HCT116 (cell line): Measurements from ENCODE around the gene EARS2. TPM values are rescaled to one million over a fixed set of nuclear protein-coding genes. Genes with fewer than 3 reads are reported as not detected.

ENCODE experiments used
- ATAC-seq: fragments of 200-7000 bp; cut with Tn5 transposase; 2 replicates; pipeline ENCODE4 v1.9.1; 2020; ENCODE audit warnings: mild to moderate bottlenecking, moderate library complexity
- BruUV-seq: library from RNA; stranded (reverse); fragments of 400-500 nt; replicated peaks from 2 replicates; lab custom pipeline; 2021; lab: Mats Ljungman, UMichigan
- CTCF ChIA-PET: fragments of 300-600 bp; sonication (Branson Sonifier 250); formaldehyde crosslinking; loops from one replicate; lab custom pipeline; 2021; ENCODE audit warnings: antibody characterized with exemption; lab: Charles Lee
- POLR2A ChIA-PET: fragments of 300-600, 350-600 bp; sonication (Branson Sonifier 250); formaldehyde crosslinking; loops from one replicate; lab custom pipeline; 2021; ENCODE audit warnings: antibody characterized with exemption; lab: Charles Lee
- RAD21 ChIA-PET, 2 experiments: fragments of 300-600 bp; sonication (Branson Sonifier 250); formaldehyde crosslinking; loops; one replicate each; lab custom pipeline; 2023; ENCODE audit warnings: low total read pairs in 2 of 2; ENCODE audit not compliant: uncharacterized antibody in 2 of 2, unreplicated experiment in 2 of 2, low non-redundant PET in 1 of 2; lab: Charles Lee
- DNase-seq: peaks from one replicate; pipeline ENCODE4 v3.0.0-alpha.2; 2010; ENCODE audit warnings: low read depth, low spot score
- H2AFZ ChIP-seq: fragments of 200-600 bp; shearing (Covaris generic), sonication (generic); 2 replicates; pipeline ENCODE4 v1.6.1; 2017; ENCODE audit warnings: low read depth, mixed run types, mixed read lengths, antibody characterized with exemption, low read length; ENCODE audit not compliant: poor library complexity, severe bottlenecking
- H3K27ac ChIP-seq: 2 replicates; pipeline ENCODE4 v1.5.1; 2012; ENCODE audit warnings: low read depth, low read length
- H3K27me3 ChIP-seq: fragments of 200-600 bp; sonication (generic); 2 replicates; pipeline ENCODE4 v1.6.1; 2016; ENCODE audit warnings: mixed run types, low read length, mixed read lengths; ENCODE audit not compliant: insufficient read depth
- H3K36me3 ChIP-seq, 2 experiments: fragments of 200-500 bp in 1 of 2; fragments of 200-600 bp in 1 of 2; sonication (Bioruptor generic) in 1 of 2; sonication (generic) in 1 of 2; 2 replicates each; pipeline versions ENCODE4 v1.5.1 to v1.6.1; 2014 to 2016; ENCODE audit warnings: low read length in 2 of 2, inconsistent platforms in 1 of 2, mixed read lengths in 1 of 2, mixed run types in 1 of 2; ENCODE audit not compliant: insufficient read depth in 2 of 2, control insufficient read depth in 1 of 2
- H3K4me1 ChIP-seq, 2 experiments: fragments of 200-600 bp in 1 of 2; sonication (generic) in 1 of 2; 2 replicates each; pipeline versions ENCODE4 v1.5.1 to v1.6.1; 2012 to 2017; ENCODE audit warnings: low read length in 2 of 2, inconsistent platforms in 1 of 2, mild to moderate bottlenecking in 1 of 2, mixed read lengths in 1 of 2, mixed run types in 1 of 2, moderate library complexity in 1 of 2; ENCODE audit not compliant: insufficient read depth in 2 of 2, control insufficient read depth in 1 of 2
- H3K4me2 ChIP-seq: fragments of 200-600 bp; sonication (generic); 2 replicates; pipeline ENCODE4 v1.6.1; 2017; ENCODE audit warnings: mixed run types, low read length, mixed read lengths
- H3K4me3 ChIP-seq, 2 experiments: fragments of 200-600 bp in 1 of 2; sonication (generic) in 1 of 2; replicated peaks in 1 of 2; 2 replicates each; pipeline ENCODE4 v1.5.1; 2011 to 2016; ENCODE audit warnings: low read length in 2 of 2, control low read depth in 1 of 2, low read depth in 1 of 2, mild to moderate bottlenecking in 1 of 2, mixed read lengths in 1 of 2, mixed run types in 1 of 2
- H3K79me2 ChIP-seq: fragments of 200-600 bp; sonication (generic); 2 replicates; pipeline ENCODE4 v1.6.1; 2017; ENCODE audit warnings: mild to moderate bottlenecking, mixed run types, low read length, moderate library complexity, mixed read lengths; ENCODE audit not compliant: insufficient read depth
- H3K9ac ChIP-seq: fragments of 200-600 bp; sonication (generic); 2 replicates; pipeline ENCODE4 v1.6.1; 2016; ENCODE audit warnings: low read length, mixed read lengths
- H3K9me2 ChIP-seq: fragments of 200-600 bp; sonication (generic), shearing (Covaris generic); 2 replicates; pipeline ENCODE4 v1.6.1; 2017; ENCODE audit warnings: mixed run types, mild to moderate bottlenecking, moderate library complexity; ENCODE audit not compliant: insufficient read depth
- H3K9me3 ChIP-seq, 2 experiments: fragments of 200-500 bp in 1 of 2; fragments of 200-600 bp in 1 of 2; sonication (Bioruptor generic) in 1 of 2; sonication (generic) in 1 of 2; 2 replicates each; pipeline ENCODE4 v1.6.1; 2014 to 2017; ENCODE audit warnings: low read length in 2 of 2, mixed read lengths in 2 of 2, inconsistent platforms in 1 of 2, low read depth in 1 of 2, mild to moderate bottlenecking in 1 of 2, mixed run types in 1 of 2, moderate library complexity in 1 of 2; ENCODE audit not compliant: control insufficient read depth in 1 of 2, insufficient read depth in 1 of 2
- H4K20me1 ChIP-seq: fragments of 200-600 bp; sonication (generic), shearing (Covaris generic); 2 replicates; pipeline ENCODE4 v1.6.1; 2017; ENCODE audit warnings: mixed run types, mild to moderate bottlenecking, moderate library complexity; ENCODE audit not compliant: insufficient read depth
- CBX3 ChIP-seq: IDR thresholded peaks from 2 replicates; pipeline ENCODE4 v1.6.1; 2012; ENCODE audit warnings: low read depth
- CEBPB ChIP-seq: IDR thresholded peaks from 2 replicates; pipeline ENCODE4 v1.6.1; 2012; ENCODE audit warnings: low read depth
- EGR1 ChIP-seq: IDR thresholded peaks from 2 replicates; pipeline ENCODE4 v1.6.1; 2012; ENCODE audit warnings: low read depth
- ELF1 ChIP-seq: IDR thresholded peaks from 2 replicates; pipeline ENCODE4 v1.6.1; 2012; ENCODE audit warnings: low read depth, borderline replicate concordance
- EZH2 ChIP-seq: fragments of 200-600 bp; sonication (generic); IDR thresholded peaks from 2 replicates; pipeline ENCODE4 v1.6.1; 2017; ENCODE audit warnings: antibody characterized with exemption, mixed run types
- FOSL1 ChIP-seq: IDR thresholded peaks from 2 replicates; pipeline ENCODE4 v1.6.1; 2012; ENCODE audit warnings: low read depth
- JUND ChIP-seq: IDR thresholded peaks from 2 replicates; pipeline ENCODE4 v1.6.1; 2012
- POLR2A ChIP-seq: IDR thresholded peaks from 2 replicates; pipeline ENCODE4 v1.7.0; 2011; ENCODE audit warnings: borderline replicate concordance; ENCODE audit not compliant: insufficient read depth, insufficient read length; ENCODE audit errors: extremely low read depth
- POLR2AphosphoS5 ChIP-seq: IDR thresholded peaks from 2 replicates; pipeline ENCODE4 v1.6.1; 2011; ENCODE audit warnings: mild to moderate bottlenecking, low read depth, low read length, moderate library complexity
- SP1 ChIP-seq: IDR thresholded peaks from 2 replicates; pipeline ENCODE4 v1.6.1; 2012; ENCODE audit warnings: low read depth
- SRF ChIP-seq: IDR thresholded peaks from 2 replicates; pipeline ENCODE4 v1.6.1; 2012; ENCODE audit warnings: low read depth
- TCF7L2 ChIP-seq: IDR thresholded peaks from 2 replicates; pipeline ENCODE4 v1.7.0; 2011; ENCODE audit warnings: borderline replicate concordance, inconsistent platforms; ENCODE audit not compliant: insufficient read depth, insufficient read length; ENCODE audit errors: extremely low read depth
- YY1 ChIP-seq: IDR thresholded peaks from 2 replicates; pipeline ENCODE4 v1.6.1; 2011; ENCODE audit warnings: low read length, low read depth, moderate library complexity, mild to moderate bottlenecking; ENCODE audit not compliant: insufficient replicate concordance; ENCODE audit errors: extremely low read depth
- ZFX ChIP-seq: fragments of 450-650 bp; IDR thresholded peaks from 2 replicates; pipeline ENCODE4 v1.6.1; 2017
- ZNF274 ChIP-seq: fragments of 200-500 bp; sonication (Bioruptor generic); IDR thresholded peaks from 2 replicates; pipeline ENCODE4 v1.6.1; 2014; ENCODE audit warnings: mild to moderate bottlenecking, low read depth, low read length, inconsistent platforms
- intact Hi-C: fragments of 100-400 bp; cut with micrococcal nuclease; formaldehyde crosslinking; loops from 2 replicates; pipeline ENCODE4 v1.10.0; 2022
- total RNA-seq: library from RNA; stranded (reverse); gene quantifications from one replicate; pipeline ENCODE4 v1.2.1, GENCODE V29; 2021; ENCODE audit not compliant: unreplicated experiment
- TF ChIP-seq, protein P1 (sequence below): IDR thresholded peaks from 2 replicates; pipeline ENCODE4 v1.6.1; 2012; ENCODE audit warnings: low read depth
- TF ChIP-seq, protein P2 (sequence below): IDR thresholded peaks from 2 replicates; pipeline ENCODE4 v1.6.1; 2012
- TF ChIP-seq, protein P3 (sequence below): IDR thresholded peaks from 2 replicates; pipeline ENCODE4 v1.6.1; 2012
- TF ChIP-seq, protein P4 (sequence below), 3 experiments: fragments of 200-600 bp in 1 of 3; sonication (generic) in 1 of 3; IDR thresholded peaks in 2 of 3; conservative IDR thresholded peaks in 1 of 3; 2 replicates each; pipeline ENCODE4 v1.5.1; 2012 to 2017; ENCODE audit warnings: low read depth in 2 of 3, low read length in 2 of 3, antibody characterized with exemption in 1 of 3, borderline replicate concordance in 1 of 3, control low read depth in 1 of 3, mild to moderate bottlenecking in 1 of 3, mixed read lengths in 1 of 3, mixed run types in 1 of 3, moderate library complexity in 1 of 3; ENCODE audit not compliant: insufficient read depth in 1 of 3
- TF ChIP-seq, protein P5 (sequence below): IDR thresholded peaks from 2 replicates; pipeline ENCODE4 v1.6.1; 2011; ENCODE audit warnings: mild to moderate bottlenecking, low read length, moderate library complexity; ENCODE audit not compliant: insufficient replicate concordance; ENCODE audit errors: extremely low read depth

EARS2 gene
- total RNA-seq, 1 experiment from 2014 or later, result 35.6 TPM

DNA sequence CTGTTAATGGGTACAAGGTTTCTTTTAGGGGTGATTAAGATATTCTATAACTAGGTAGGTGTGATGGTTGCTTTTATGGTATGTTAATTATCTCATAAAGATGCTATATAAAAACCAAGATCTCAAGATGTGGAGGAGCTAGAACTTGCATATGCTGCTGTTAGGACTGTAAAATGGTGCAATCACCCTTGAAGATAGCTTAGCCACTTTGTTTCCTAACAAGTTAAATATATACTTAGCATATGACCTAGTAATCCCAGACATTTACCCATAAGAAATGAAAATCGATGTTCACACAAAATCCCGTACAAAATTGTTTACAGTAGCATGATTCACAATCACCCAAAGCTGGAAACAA, 71.9 kb downstream of the EARS2 start:
- RAD21 ChIA-PET, result no interaction called here
- ATAC-seq, result no peak
- H3K36me3 ChIP-seq, result peaks cover 62 to 76% of the 10 kb centered on the region in 2 experiments; a peak in 3 of 4 replicates
- intact Hi-C loops, result no loop called here
- H3K4me1 ChIP-seq, result no peaks in the 10 kb centered on the region
- no peaks in the 10 kb centered on the region; the same call in 1 of the 2 replicates for H4K20me1 ChIP-seq
- CTCF ChIA-PET, result no interaction called here
- no peaks in the 10 kb centered on the region for H3K79me2 ChIP-seq
- H3K27ac ChIP-seq, result no peak overlapping the region
- H3K9ac ChIP-seq, result no peak overlapping the region
- BruUV-seq, result no TSS peak
- no peak for DNase-seq
- no peaks in the 10 kb centered on the region for H3K9me3 ChIP-seq
- no peak overlapping the region for H3K4me3 ChIP-seq
- TF ChIP-seq POLR2A (no peak), EGR1 (no peak), TCF7L2 (no peak), EZH2 (no peak), POLR2AphosphoS5 (no peak), ZFX (no peak), ELF1 (no peak), ZNF274 (no peak), YY1 (no peak), SP1 (no peak), CBX3 (no peak), CEBPB (no peak), SRF (no peak), JUND (no peak), FOSL1 (no peak)
- TF ChIP-seq, protein P1, sequence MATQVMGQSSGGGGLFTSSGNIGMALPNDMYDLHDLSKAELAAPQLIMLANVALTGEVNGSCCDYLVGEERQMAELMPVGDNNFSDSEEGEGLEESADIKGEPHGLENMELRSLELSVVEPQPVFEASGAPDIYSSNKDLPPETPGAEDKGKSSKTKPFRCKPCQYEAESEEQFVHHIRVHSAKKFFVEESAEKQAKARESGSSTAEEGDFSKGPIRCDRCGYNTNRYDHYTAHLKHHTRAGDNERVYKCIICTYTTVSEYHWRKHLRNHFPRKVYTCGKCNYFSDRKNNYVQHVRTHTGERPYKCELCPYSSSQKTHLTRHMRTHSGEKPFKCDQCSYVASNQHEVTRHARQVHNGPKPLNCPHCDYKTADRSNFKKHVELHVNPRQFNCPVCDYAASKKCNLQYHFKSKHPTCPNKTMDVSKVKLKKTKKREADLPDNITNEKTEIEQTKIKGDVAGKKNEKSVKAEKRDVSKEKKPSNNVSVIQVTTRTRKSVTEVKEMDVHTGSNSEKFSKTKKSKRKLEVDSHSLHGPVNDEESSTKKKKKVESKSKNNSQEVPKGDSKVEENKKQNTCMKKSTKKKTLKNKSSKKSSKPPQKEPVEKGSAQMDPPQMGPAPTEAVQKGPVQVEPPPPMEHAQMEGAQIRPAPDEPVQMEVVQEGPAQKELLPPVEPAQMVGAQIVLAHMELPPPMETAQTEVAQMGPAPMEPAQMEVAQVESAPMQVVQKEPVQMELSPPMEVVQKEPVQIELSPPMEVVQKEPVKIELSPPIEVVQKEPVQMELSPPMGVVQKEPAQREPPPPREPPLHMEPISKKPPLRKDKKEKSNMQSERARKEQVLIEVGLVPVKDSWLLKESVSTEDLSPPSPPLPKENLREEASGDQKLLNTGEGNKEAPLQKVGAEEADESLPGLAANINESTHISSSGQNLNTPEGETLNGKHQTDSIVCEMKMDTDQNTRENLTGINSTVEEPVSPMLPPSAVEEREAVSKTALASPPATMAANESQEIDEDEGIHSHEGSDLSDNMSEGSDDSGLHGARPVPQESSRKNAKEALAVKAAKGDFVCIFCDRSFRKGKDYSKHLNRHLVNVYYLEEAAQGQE, result no peak
- TF ChIP-seq, protein P2, sequence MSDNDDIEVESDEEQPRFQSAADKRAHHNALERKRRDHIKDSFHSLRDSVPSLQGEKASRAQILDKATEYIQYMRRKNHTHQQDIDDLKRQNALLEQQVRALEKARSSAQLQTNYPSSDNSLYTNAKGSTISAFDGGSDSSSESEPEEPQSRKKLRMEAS, result no peak
- TF ChIP-seq, protein P3, sequence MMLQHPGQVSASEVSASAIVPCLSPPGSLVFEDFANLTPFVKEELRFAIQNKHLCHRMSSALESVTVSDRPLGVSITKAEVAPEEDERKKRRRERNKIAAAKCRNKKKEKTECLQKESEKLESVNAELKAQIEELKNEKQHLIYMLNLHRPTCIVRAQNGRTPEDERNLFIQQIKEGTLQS, result no peak
- TF ChIP-seq, protein P4, sequence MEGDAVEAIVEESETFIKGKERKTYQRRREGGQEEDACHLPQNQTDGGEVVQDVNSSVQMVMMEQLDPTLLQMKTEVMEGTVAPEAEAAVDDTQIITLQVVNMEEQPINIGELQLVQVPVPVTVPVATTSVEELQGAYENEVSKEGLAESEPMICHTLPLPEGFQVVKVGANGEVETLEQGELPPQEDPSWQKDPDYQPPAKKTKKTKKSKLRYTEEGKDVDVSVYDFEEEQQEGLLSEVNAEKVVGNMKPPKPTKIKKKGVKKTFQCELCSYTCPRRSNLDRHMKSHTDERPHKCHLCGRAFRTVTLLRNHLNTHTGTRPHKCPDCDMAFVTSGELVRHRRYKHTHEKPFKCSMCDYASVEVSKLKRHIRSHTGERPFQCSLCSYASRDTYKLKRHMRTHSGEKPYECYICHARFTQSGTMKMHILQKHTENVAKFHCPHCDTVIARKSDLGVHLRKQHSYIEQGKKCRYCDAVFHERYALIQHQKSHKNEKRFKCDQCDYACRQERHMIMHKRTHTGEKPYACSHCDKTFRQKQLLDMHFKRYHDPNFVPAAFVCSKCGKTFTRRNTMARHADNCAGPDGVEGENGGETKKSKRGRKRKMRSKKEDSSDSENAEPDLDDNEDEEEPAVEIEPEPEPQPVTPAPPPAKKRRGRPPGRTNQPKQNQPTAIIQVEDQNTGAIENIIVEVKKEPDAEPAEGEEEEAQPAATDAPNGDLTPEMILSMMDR (IDR thresholded peaks at IDR 0.05 in 2 of 3, conservative IDR thresholded peaks at IDR 0.05 in 1 of 3; ENCODE audit: borderline replicate concordance in 1 of 3, insufficient read depth in 1 of 3, low read depth in 2 of 3, low read length in 2 of 3), result no peak
- TF ChIP-seq, protein P5, sequence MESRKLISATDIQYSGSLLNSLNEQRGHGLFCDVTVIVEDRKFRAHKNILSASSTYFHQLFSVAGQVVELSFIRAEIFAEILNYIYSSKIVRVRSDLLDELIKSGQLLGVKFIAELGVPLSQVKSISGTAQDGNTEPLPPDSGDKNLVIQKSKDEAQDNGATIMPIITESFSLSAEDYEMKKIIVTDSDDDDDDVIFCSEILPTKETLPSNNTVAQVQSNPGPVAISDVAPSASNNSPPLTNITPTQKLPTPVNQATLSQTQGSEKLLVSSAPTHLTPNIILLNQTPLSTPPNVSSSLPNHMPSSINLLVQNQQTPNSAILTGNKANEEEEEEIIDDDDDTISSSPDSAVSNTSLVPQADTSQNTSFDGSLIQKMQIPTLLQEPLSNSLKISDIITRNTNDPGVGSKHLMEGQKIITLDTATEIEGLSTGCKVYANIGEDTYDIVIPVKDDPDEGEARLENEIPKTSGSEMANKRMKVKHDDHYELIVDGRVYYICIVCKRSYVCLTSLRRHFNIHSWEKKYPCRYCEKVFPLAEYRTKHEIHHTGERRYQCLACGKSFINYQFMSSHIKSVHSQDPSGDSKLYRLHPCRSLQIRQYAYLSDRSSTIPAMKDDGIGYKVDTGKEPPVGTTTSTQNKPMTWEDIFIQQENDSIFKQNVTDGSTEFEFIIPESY, result no peak
- H3K9me2 ChIP-seq, result no peaks in the 10 kb centered on the region
- POLR2A ChIA-PET, result no interaction called here
- no peaks in the 10 kb centered on the region for H3K27me3 ChIP-seq
- H2AFZ ChIP-seq, result no peak overlapping the region
- no peak overlapping the region for H3K4me2 ChIP-seq
